CMK (cell line): ENCODE measurements around the gene EPB41L2.

Source experiments
- DNase-seq: peaks from one replicate; pipeline ENCODE4 v3.0.0-alpha.2; 2010; ENCODE audit warnings: low read depth

Gene EPB41L2

GRCh38 chr6:131061751-131062119, 1.3 kb downstream of the EPB41L2 start:
- no peak for DNase-seq

- DNase-seq = no peak
Measured at GRCh38 chr6:131061041-131061750, 1.8 kb downstream of the EPB41L2 start.

GRCh38 chr6:131060311-131060710, 2.7 kb downstream of the EPB41L2 start:
- no peak for DNase-seq

GRCh38 chr6:131059486-131059885, 3.6 kb downstream of the EPB41L2 start:
- no peak for DNase-seq

- DNase-seq = no peak
Measured at GRCh38 chr6:131058236-131058635, 4.8 kb downstream of the EPB41L2 start.

GRCh38 chr6:131054392-131055250, 8.4 kb downstream of the EPB41L2 start:
- DNase-seq = no peak

- no peak for DNase-seq
Measured at GRCh38 chr6:131053546-131054240, 9.4 kb downstream of the EPB41L2 start.

GRCh38 chr6:131052181-131052580, 10.9 kb downstream of the EPB41L2 start:
- no peak for DNase-seq

- DNase-seq = no peak
Measured at GRCh38 chr6:131051341-131051740, 11.7 kb downstream of the EPB41L2 start.

- no peak for DNase-seq
Measured at GRCh38 chr6:131049608-131050007, 13.4 kb downstream of the EPB41L2 start.

- no peak for DNase-seq
Measured at GRCh38 chr6:131048933-131049515, 14.0 kb downstream of the EPB41L2 start.

GRCh38 chr6:131048459-131048858, 14.6 kb downstream of the EPB41L2 start:
- DNase-seq = no peak

GRCh38 chr6:131045139-131045538, 17.9 kb downstream of the EPB41L2 start:
- DNase-seq = no peak

- DNase-seq = no peak
Measured at GRCh38 chr6:131043902-131044447, 19.1 kb downstream of the EPB41L2 start.

- no peak for DNase-seq
Measured at GRCh38 chr6:131042664-131043063, 20.4 kb downstream of the EPB41L2 start.

- DNase-seq = no peak
Measured at GRCh38 chr6:131041814-131042213, 21.2 kb downstream of the EPB41L2 start.

- no peak for DNase-seq
Measured at GRCh38 chr6:131040866-131041265, 22.2 kb downstream of the EPB41L2 start.

GRCh38 chr6:131039345-131039680, 23.7 kb downstream of the EPB41L2 start:
- DNase-seq = no peak

GRCh38 chr6:131038597-131039344, 24.3 kb downstream of the EPB41L2 start:
- no peak for DNase-seq

GRCh38 chr6:131037194-131037897, 25.7 kb downstream of the EPB41L2 start:
- no peak for DNase-seq

- no peak for DNase-seq
Measured at GRCh38 chr6:131036601-131037000, 26.4 kb downstream of the EPB41L2 start.
